ENCODE results near the gene PJA2.

DNA sequence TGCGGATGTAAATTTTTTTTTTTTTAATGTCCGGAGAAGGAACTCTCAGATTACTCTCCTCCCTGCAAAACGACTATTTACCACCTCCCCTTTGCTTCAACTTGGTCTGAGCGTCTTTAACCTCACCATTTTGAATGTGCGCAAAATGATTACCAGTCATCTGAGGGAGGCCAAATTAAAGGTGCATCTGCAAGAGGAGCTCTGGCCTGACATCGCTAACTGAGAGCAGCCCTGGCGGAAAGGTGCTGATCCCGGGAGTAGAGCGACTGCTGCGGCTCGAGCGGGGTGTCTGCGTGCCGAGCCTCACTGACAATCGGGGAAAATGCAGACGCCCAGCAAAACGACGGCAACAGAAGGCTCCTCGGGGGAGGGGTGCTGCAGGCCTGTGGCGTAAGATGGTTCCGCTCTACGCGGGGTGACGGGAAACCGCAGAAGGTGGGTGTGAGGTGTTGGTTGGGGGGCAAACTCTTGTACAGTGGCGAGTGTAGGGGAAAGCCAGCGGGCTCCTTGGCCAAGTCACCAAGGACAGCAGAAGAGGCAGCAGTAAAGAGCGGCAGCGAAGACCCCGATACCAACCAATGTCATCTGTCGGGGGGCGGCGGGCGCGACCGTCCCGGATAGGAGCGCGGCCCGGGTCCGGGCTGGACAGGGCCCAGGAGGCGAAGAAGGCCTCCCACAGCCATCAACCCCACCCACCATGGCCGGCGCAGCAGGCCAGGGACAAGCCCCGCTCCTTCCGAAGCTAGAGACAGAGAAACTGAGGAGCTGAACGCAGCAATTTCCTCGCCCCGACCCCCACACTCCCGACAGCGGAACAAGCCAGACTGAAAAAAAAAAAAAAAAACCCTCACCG lies 557 bp downstream of the PJA2 start:
- TF ChIP-seq EZH2 (IDR thresholded peaks at IDR 0.05; ENCODE audit: borderline replicate concordance, insufficient read depth, low read depth, low read length, poor library complexity, severe bottlenecking), result no peak
- TF ChIP-seq, protein P1, sequence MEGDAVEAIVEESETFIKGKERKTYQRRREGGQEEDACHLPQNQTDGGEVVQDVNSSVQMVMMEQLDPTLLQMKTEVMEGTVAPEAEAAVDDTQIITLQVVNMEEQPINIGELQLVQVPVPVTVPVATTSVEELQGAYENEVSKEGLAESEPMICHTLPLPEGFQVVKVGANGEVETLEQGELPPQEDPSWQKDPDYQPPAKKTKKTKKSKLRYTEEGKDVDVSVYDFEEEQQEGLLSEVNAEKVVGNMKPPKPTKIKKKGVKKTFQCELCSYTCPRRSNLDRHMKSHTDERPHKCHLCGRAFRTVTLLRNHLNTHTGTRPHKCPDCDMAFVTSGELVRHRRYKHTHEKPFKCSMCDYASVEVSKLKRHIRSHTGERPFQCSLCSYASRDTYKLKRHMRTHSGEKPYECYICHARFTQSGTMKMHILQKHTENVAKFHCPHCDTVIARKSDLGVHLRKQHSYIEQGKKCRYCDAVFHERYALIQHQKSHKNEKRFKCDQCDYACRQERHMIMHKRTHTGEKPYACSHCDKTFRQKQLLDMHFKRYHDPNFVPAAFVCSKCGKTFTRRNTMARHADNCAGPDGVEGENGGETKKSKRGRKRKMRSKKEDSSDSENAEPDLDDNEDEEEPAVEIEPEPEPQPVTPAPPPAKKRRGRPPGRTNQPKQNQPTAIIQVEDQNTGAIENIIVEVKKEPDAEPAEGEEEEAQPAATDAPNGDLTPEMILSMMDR (IDR thresholded peaks at IDR 0.05), result no peak
